GM21825 (cell line): ENCODE data around the gene MED6.

Experiments used
- ATAC-seq: cut with Tn5 transposase; IDR thresholded peaks from one replicate; pipeline ENCODE4 v1.9.1; 2021; ENCODE audit warnings: mild to moderate bottlenecking, moderate library complexity; ENCODE audit not compliant: unreplicated experiment

MED6 gene

GRCh38 chr14:70600382-70601157, at the start of gene MED6:
MED6 (minus strand) TSS chr14:70600655; CDS start chr14:70600637, 18 bp downstream.
- ATAC-seq: peak; percentile 88

- ATAC-seq: no peak
Measured at GRCh38 chr14:70649803-70650202, 49.3 kb upstream of the MED6 start.

- ATAC-seq: no peak
Measured at GRCh38 chr14:70648346-70648745, 47.9 kb upstream of the MED6 start.

GRCh38 chr14:70646705-70647104, 46.2 kb upstream of the MED6 start:
- no peak for ATAC-seq

- no peak for ATAC-seq
Measured at GRCh38 chr14:70645892-70646291, 45.4 kb upstream of the MED6 start.

GRCh38 chr14:70643967-70644366, 43.5 kb upstream of the MED6 start:
- no peak for ATAC-seq

GRCh38 chr14:70642303-70643235, 42.1 kb upstream of the MED6 start:
- no peak for ATAC-seq

GRCh38 chr14:70641548-70642302, 41.3 kb upstream of the MED6 start, which contains the start of gene TTC9:
TTC9 (plus strand) TSS chr14:70641916; CDS start chr14:70642130, 214 bp downstream.
- no peak for ATAC-seq

- ATAC-seq: peak; percentile 63
Measured at GRCh38 chr14:70640938-70641547, 40.6 kb upstream of the MED6 start.

- ATAC-seq: no peak
Measured at GRCh38 chr14:70638416-70638815, 38.0 kb upstream of the MED6 start.

GRCh38 chr14:70635971-70636595, 35.6 kb upstream of the MED6 start:
- no peak for ATAC-seq

- no peak for ATAC-seq
Measured at GRCh38 chr14:70631948-70632347, 31.5 kb upstream of the MED6 start.

- no peak for ATAC-seq
Measured at GRCh38 chr14:70624972-70625371, 24.5 kb upstream of the MED6 start.

GRCh38 chr14:70622111-70622712, 21.8 kb upstream of the MED6 start:
- no peak for ATAC-seq

- ATAC-seq: no peak
Measured at GRCh38 chr14:70619708-70620107, 19.3 kb upstream of the MED6 start.

GRCh38 chr14:70618314-70618713, 17.9 kb upstream of the MED6 start:
- no peak for ATAC-seq

- ATAC-seq: no peak
Measured at GRCh38 chr14:70616646-70617045, 16.2 kb upstream of the MED6 start.

- ATAC-seq: no peak
Measured at GRCh38 chr14:70611216-70611615, 10.8 kb upstream of the MED6 start.

GRCh38 chr14:70602254-70602653, 1.8 kb upstream of the MED6 start:
- ATAC-seq: no peak

- no peak for ATAC-seq
Measured at GRCh38 chr14:70601162-70601561, 707 bp upstream of the MED6 start.
